Left lung (tissue), 10 donors: ENCODE data around the gene EXOC7. TPM values are rescaled to one million over a fixed set of nuclear protein-coding genes. Genes with fewer than 3 reads are reported as not detected.

Experiments used
- ATAC-seq: fragments of 200-7000 bp; cut with Tn5 transposase; one replicate; pipeline ENCODE4 v1.9.1; 2020; ENCODE audit warnings: moderate library complexity
- DNase-seq, 4 donors: peaks; one replicate each; pipeline ENCODE4 v3.0.0-alpha.2; 2013 to 2020
- H3K27ac ChIP-seq, 2 donors: fragments of 200-600 bp; sonication (generic) in 1 of 2; one replicate each; pipeline versions ENCODE4 v1.5.0 to v1.8.0; 2020 to 2021
- H3K27me3 ChIP-seq, 2 donors: fragments of 200-600 bp; sonication (generic) in 1 of 2; one replicate each; pipeline versions ENCODE4 v1.5.0 to v1.8.0; 2020 to 2021
- H3K36me3 ChIP-seq, 2 donors: fragments of 200-600 bp; sonication (generic) in 1 of 2; one replicate each; pipeline versions ENCODE4 v1.5.0 to v1.8.0; 2020 to 2021
- H3K4me1 ChIP-seq, 2 donors: fragments of 200-600 bp; one replicate each; pipeline ENCODE4 v1.8.0; 2021
- H3K4me3 ChIP-seq, 2 donors: fragments of 200-600 bp; sonication (generic) in 1 of 2; one replicate each; pipeline versions ENCODE4 v1.5.0 to v1.8.0; 2020 to 2021; ENCODE audit warnings: mild to moderate bottlenecking in 1 of 2
- H3K9me3 ChIP-seq, 2 donors: fragments of 200-600 bp; sonication (generic) in 1 of 2; one replicate each; pipeline versions ENCODE4 v1.5.0 to v1.8.0; 2020 to 2021
- intact Hi-C, 2 donors: fragments of 100-400 bp; cut with DNase I; formaldehyde crosslinking; loops; one replicate each; pipeline versions ENCODE4 v1.11.2 to v1.14.2; 2022
- polyA plus RNA-seq, 6 donors: library from polyadenylated mRNA; unstranded; fragments of 120-200 nt; gene quantifications; one replicate each; pipeline ENCODE4 v1.2.1, GENCODE V29; 2013; ENCODE audit not compliant: insufficient read length in 6 of 6
- total RNA-seq, 2 donors: library from RNA; stranded (reverse); fragmentation: NEBNext Ultra II Directional; extraction: Animal tissue kit (Norgen Biotek cat#: 25700); gene quantifications; one replicate each; pipeline ENCODE4 v1.2.1, GENCODE V29; 2021
- TF ChIP-seq, protein P1 (sequence below), 2 donors: fragments of 200-600 bp; sonication (generic) in 1 of 2; IDR thresholded peaks; one replicate each; pipeline versions ENCODE4 v1.5.0 to v1.8.0; 2021; ENCODE audit warnings: antibody characterized with exemption in 2 of 2
- donor health status: DM: no; HTN: yes; CAD: no.
- donor health status: DM: no; HTN: no; CAD: no.

Gene EXOC7
- total and polyA plus RNA-seq, 8 donors, result 114 to 178 (median 162) TPM

DNA sequence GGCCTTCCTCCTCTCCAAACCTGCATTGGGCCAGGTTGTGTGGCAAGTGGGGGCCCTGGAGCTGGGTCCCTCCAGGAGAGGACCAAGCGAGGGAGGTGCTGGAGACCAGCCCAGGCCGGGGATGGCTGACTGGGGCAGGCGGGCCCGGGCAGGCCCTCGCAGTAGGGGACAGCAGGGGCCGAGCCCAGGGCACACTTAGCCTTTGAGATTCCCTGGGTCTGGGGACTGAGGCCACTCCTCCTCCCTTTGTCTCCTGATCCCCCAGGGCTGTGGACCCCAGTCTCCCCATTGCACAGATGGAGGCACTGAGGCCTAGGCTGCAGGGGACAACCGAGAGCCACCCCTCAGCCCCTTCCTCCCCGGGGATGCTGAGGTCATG, 32.2 kb upstream of the EXOC7 start:
- intact Hi-C loops, result no loop called here
- no peaks in the 10 kb centered on the region for H3K36me3 ChIP-seq
- no peaks in the 10 kb centered on the region for H3K9me3 ChIP-seq
- no peak overlapping the region for H3K4me3 ChIP-seq
- no peak overlapping the region for H3K27ac ChIP-seq
- peaks cover 4 to 23% of the 10 kb centered on the region in 2 donors for H3K4me1 ChIP-seq
- TF ChIP-seq, protein P1, sequence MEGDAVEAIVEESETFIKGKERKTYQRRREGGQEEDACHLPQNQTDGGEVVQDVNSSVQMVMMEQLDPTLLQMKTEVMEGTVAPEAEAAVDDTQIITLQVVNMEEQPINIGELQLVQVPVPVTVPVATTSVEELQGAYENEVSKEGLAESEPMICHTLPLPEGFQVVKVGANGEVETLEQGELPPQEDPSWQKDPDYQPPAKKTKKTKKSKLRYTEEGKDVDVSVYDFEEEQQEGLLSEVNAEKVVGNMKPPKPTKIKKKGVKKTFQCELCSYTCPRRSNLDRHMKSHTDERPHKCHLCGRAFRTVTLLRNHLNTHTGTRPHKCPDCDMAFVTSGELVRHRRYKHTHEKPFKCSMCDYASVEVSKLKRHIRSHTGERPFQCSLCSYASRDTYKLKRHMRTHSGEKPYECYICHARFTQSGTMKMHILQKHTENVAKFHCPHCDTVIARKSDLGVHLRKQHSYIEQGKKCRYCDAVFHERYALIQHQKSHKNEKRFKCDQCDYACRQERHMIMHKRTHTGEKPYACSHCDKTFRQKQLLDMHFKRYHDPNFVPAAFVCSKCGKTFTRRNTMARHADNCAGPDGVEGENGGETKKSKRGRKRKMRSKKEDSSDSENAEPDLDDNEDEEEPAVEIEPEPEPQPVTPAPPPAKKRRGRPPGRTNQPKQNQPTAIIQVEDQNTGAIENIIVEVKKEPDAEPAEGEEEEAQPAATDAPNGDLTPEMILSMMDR (IDR thresholded peaks at IDR 0.05), result no peak
- DNase-seq (no peak), ATAC-seq (no peak)
- H3K27me3 ChIP-seq, result peaks cover 29 to 60% of the 10 kb centered on the region in 2 donors

DNA sequence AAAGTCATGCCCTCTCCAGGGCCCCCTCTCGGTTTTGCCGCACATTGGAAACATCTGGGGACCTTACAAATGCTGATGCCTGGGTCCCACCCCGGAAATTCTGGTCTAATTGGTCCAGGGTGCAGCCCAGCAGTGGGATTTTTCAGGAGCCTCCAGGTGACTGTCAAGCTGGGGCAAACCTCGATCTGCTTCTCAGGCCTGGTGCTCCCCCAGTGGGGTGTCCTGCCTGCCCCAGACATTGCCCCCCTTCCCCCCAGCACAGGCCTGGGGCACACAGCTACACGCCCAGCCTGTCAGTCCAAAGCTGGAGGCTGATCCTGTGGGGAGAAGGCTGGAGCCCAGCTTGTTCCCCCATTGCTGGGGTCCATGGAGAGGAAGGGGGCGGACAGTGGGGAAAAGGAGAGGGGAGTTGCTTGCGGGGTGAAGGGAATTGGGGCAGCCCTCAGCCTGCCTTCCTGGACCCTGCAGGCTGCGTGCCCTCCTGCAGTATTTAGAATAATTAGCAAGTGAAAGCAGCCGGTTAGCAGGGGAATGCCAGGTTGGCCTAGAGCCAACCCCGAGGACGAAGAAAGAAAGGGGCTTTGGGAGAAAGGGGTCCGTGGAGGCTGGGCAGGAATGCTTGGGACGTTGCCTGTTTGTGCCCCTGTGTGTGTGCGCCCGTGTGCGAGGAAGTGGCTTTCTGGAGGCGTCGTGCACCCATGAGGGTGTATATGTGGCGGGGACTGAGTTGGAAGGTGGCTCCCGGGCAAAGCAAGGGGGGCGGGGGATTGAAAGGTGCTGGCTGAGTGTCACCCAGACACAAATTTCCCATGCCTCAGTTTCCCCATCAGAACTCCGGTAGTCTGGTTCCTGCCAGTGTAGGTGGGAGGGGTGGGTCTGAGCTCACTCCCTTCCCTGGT, 31.6 kb upstream of the EXOC7 start:
- no peak for DNase-seq

DNA sequence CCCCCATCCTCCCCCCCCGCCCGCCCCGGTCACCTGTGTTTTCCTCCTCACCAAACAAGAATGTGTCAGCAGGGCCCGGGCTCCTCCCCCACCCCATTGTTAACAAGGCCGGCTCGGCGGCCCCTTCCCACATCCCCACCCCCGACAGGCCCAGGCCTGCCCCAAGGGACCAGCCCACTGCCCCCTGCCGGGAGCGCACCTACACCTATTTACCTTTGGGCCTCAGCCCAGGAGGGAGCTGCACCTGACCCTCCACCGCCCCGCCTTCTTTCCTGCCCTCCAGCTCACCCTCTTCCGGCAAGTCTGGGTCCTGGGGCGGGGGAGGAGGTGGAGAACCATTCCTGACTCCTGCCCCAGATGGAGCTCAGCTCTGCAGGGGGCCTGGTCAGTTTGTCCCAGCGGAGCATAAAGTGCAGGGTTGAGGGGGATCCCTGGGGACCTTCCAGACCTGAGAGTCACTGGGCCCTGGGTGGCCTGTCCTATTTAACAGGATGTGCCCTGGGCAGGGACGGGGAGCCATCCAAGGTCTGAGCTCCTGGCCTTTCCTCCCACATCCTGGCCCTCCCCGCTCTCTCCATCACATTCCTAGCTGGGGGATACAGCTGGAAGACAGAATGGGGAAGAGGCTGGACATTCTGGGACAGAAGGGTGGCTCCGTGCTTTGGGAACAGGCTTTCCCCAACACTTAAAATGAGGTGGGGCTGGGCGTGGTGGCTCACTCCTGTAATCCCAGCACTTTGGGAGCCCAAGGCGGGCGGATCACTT, 29.2 kb upstream of the EXOC7 start:
- Histone ChIP-seq H3K4me1 (peaks cover 0 to 12% of the 10 kb centered on the region in 2 donors), H3K27ac (no peak overlapping the region), H3K9me3 (no peaks in the 10 kb centered on the region), H3K27me3 (peaks cover 11 to 32% of the 10 kb centered on the region in 2 donors), H3K4me3 (peak overlapping the region in 1 of 2 donors; percentile 6), H3K36me3 (no peaks in the 10 kb centered on the region)
- intact Hi-C loops, result no loop called here
- DNase-seq (peak in 3 of 4 donors; percentile 81 to 87 (median 86)), ATAC-seq (peak; percentile 96)
- TF ChIP-seq, protein P1 (IDR thresholded peaks at IDR 0.05), result no peak

More for the DNA sequence above, 31.6 kb upstream of the EXOC7 start:
- Histone ChIP-seq H3K27me3 (peaks cover 24 to 56% of the 10 kb centered on the region in 2 donors), H3K27ac (no peak overlapping the region), H3K4me3 (no peak overlapping the region), H3K4me1 (peaks cover 0 to 16% of the 10 kb centered on the region in 2 donors), H3K36me3 (no peaks in the 10 kb centered on the region), H3K9me3 (no peaks in the 10 kb centered on the region)
- TF ChIP-seq, protein P1 (IDR thresholded peaks at IDR 0.05), result no peak
- intact Hi-C loops, result no loop called here
- ATAC-seq, result no peak

DNA sequence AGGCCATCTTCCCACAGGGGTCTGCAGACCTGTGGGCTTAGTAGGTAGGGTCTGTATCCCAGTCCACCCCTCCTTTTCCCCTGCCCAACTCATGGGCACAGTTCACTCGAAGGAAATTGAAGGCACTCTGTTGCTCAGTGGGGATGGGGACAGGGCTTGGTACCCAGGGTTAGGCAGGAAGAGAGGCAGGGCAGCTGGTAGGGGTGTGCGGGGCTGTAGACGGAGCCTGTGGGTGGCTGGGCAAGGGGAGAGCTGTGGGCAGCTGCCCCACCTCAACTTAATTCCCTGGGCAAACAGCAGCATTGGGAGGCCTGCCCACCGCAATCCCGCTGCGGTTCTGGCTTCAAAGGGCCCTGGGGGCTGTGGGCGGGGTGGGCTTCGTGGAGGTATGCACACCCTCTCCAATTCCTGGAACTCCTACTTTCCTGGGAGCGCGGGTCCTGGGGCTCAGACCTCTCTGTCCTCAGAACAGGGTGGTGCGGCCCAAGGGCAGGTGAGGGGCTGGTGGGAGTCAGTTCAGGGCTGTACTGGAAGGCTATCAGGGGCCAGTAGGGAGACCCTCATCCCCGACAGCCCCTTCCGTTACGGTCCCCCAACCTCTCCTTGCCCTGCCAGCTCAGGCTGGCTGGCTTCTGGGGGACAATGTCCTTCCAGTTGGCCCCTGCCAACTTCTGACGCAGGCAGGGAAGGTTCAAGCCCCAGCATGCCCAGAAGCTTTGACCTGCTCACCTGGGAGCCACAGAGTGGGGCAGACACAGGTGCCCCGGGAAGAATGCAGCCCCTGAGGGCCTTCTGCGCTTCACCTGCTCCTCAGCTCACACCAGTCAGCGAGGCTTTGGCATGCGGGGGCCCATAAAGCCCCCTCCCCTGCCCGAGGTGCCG, 28.3 kb upstream of the EXOC7 start:
- Histone ChIP-seq H3K4me3 (peak overlapping the region in 1 of 2 donors; percentile 6), H3K27ac (no peak overlapping the region), H3K27me3 (peaks cover 6 to 24% of the 10 kb centered on the region in 2 donors), H3K36me3 (no peaks in the 10 kb centered on the region), H3K4me1 (peaks cover 0 to 12% of the 10 kb centered on the region in 2 donors), H3K9me3 (no peaks in the 10 kb centered on the region)
- peak; percentile 30 for ATAC-seq
- no peak for DNase-seq
- intact Hi-C loops, result no loop called here
- TF ChIP-seq, protein P1 (IDR thresholded peaks at IDR 0.05), result no peak
